ENCODE measurements around the gene ABI3BP.

ABI3BP gene

GRCh38 chr3:100941451-100941850 is 51.8 kb downstream of the ABI3BP start:
- Histone ChIP-seq H3K27me3 (ENCODE audit: insufficient read depth, low read length) (no peaks in the 10 kb centered on the region), H3K4me3 (ENCODE audit: low read depth, low read length, poor library complexity, severe bottlenecking) (no peak overlapping the region), H4K20me1 (ENCODE audit: insufficient read depth, low read length) (no peaks in the 10 kb centered on the region), H3K36me3 (ENCODE audit: insufficient read depth, low read length) (no peaks in the 10 kb centered on the region), H3F3A (ENCODE audit: insufficient read depth, low read length) (no peaks in the 10 kb centered on the region), H3K4me1 (ENCODE audit: insufficient read depth, low read length, severe bottlenecking) (no peaks in the 10 kb centered on the region), H3K9me3 (ENCODE audit: low read length) (no peaks in the 10 kb centered on the region), H3K79me2 (ENCODE audit: insufficient read depth, low read length) (no peaks in the 10 kb centered on the region), H3K9ac (ENCODE audit: low read length) (no peak overlapping the region), H3K4me2 (ENCODE audit: low read length) (no peak overlapping the region), H3K9me2 (ENCODE audit: low read depth, low read length) (no peaks in the 10 kb centered on the region), H2AFZ (ENCODE audit: low read length) (no peak overlapping the region), H3K27ac (ENCODE audit: low read depth, low read length, poor library complexity, severe bottlenecking) (no peak overlapping the region)
- TF ChIP-seq CTCF (IDR thresholded peaks at IDR 0.05; ENCODE audit: low read length) = no peak
- TF ChIP-seq EZH2 (IDR thresholded peaks at IDR 0.05; ENCODE audit: borderline replicate concordance, low read length) = no peak

- Histone ChIP-seq H3K4me2 (ENCODE audit: low read length) (no peak overlapping the region), H3K36me3 (ENCODE audit: insufficient read depth, low read length) (no peaks in the 10 kb centered on the region), H3K27me3 (ENCODE audit: insufficient read depth, low read length) (no peaks in the 10 kb centered on the region), H3F3A (ENCODE audit: insufficient read depth, low read length) (no peaks in the 10 kb centered on the region), H3K9me2 (ENCODE audit: low read depth, low read length) (no peaks in the 10 kb centered on the region), H3K79me2 (ENCODE audit: insufficient read depth, low read length) (no peaks in the 10 kb centered on the region), H4K20me1 (ENCODE audit: insufficient read depth, low read length) (no peaks in the 10 kb centered on the region), H3K9me3 (ENCODE audit: low read length) (no peaks in the 10 kb centered on the region), H3K4me3 (ENCODE audit: low read depth, low read length, poor library complexity, severe bottlenecking) (no peak overlapping the region), H3K4me1 (ENCODE audit: insufficient read depth, low read length, severe bottlenecking) (no peaks in the 10 kb centered on the region), H3K9ac (ENCODE audit: low read length) (no peak overlapping the region), H3K27ac (ENCODE audit: low read depth, low read length, poor library complexity, severe bottlenecking) (no peak overlapping the region), H2AFZ (ENCODE audit: low read length) (no peak overlapping the region)
- TF ChIP-seq EZH2 (IDR thresholded peaks at IDR 0.05; ENCODE audit: borderline replicate concordance, low read length) = no peak
- TF ChIP-seq CTCF (IDR thresholded peaks at IDR 0.05; ENCODE audit: low read length) = no peak
These were observed 52.2 kb downstream of the ABI3BP start for GRCh38 chr3:100941041-100941440.

- Histone ChIP-seq H3K79me2 (ENCODE audit: insufficient read depth, low read length) (no peaks in the 10 kb centered on the region), H3K4me2 (ENCODE audit: low read length) (no peak overlapping the region), H3K4me1 (ENCODE audit: insufficient read depth, low read length, severe bottlenecking) (no peaks in the 10 kb centered on the region), H3K4me3 (ENCODE audit: low read depth, low read length, poor library complexity, severe bottlenecking) (no peak overlapping the region), H3K9me3 (ENCODE audit: low read length) (no peaks in the 10 kb centered on the region), H3F3A (ENCODE audit: insufficient read depth, low read length) (no peaks in the 10 kb centered on the region), H3K27ac (ENCODE audit: low read depth, low read length, poor library complexity, severe bottlenecking) (no peak overlapping the region), H4K20me1 (ENCODE audit: insufficient read depth, low read length) (no peaks in the 10 kb centered on the region), H3K9me2 (ENCODE audit: low read depth, low read length) (no peaks in the 10 kb centered on the region), H3K27me3 (ENCODE audit: insufficient read depth, low read length) (no peaks in the 10 kb centered on the region), H3K9ac (ENCODE audit: low read length) (no peak overlapping the region), H2AFZ (ENCODE audit: low read length) (no peak overlapping the region), H3K36me3 (ENCODE audit: insufficient read depth, low read length) (no peaks in the 10 kb centered on the region)
- TF ChIP-seq EZH2 (IDR thresholded peaks at IDR 0.05; ENCODE audit: borderline replicate concordance, low read length) (no peak), CTCF (IDR thresholded peaks at IDR 0.05; ENCODE audit: low read length) (no peak)
These were observed 56.3 kb downstream of the ABI3BP start for GRCh38 chr3:100936931-100937330.

Measured in OCI-LY1 (cell line).